Measurements from ENCODE around the gene PALD1.
"Not testable (repeated sequence)": the region's sequence is repeated elsewhere in the genome, so short reads cannot be mapped to it uniquely, and the experiment has no call there.

Gene PALD1

GRCh38 chr10:70571236-70571635 lies 92.7 kb downstream of the PALD1 start:
- no peak for DNase-seq (ENCODE audit: low read depth in 2 of 2)

GRCh38 chr10:70571636-70572439 lies 93.3 kb downstream of the PALD1 start:
- DNase-seq (ENCODE audit: low read depth in 2 of 2): no peak

- DNase-seq (ENCODE audit: low read depth in 2 of 2): no peak
Measured at GRCh38 chr10:70573599-70574506, 95.3 kb downstream of the PALD1 start.

GRCh38 chr10:70575486-70575873 lies 96.9 kb downstream of the PALD1 start:
- no peak for DNase-seq (ENCODE audit: low read depth in 2 of 2)

- DNase-seq (ENCODE audit: low read depth in 2 of 2): peak in 1 of 2 donors; percentile 35
Measured at GRCh38 chr10:70575874-70576802, 97.6 kb downstream of the PALD1 start.

GRCh38 chr10:70576803-70577517 lies 98.4 kb downstream of the PALD1 start:
- DNase-seq (ENCODE audit: low read depth in 2 of 2): no peak

GRCh38 chr10:70578371-70578947 lies 99.9 kb downstream of the PALD1 start:
- peak; percentile 60 to 74 for DNase-seq (ENCODE audit: low read depth in 2 of 2)

GRCh38 chr10:70579234-70580002 lies 100.9 kb downstream of the PALD1 start:
- DNase-seq (ENCODE audit: low read depth in 2 of 2): no peak

GRCh38 chr10:70581176-70581575 lies 102.6 kb downstream of the PALD1 start:
- not testable (repeated sequence) for DNase-seq (ENCODE audit: low read depth in 2 of 2)

- DNase-seq (ENCODE audit: low read depth in 2 of 2): no peak
Measured at GRCh38 chr10:70582793-70583668, 104.5 kb downstream of the PALD1 start.

GRCh38 chr10:70583669-70584037 lies 105.1 kb downstream of the PALD1 start:
- no peak for DNase-seq (ENCODE audit: low read depth in 2 of 2)

- DNase-seq (ENCODE audit: low read depth in 2 of 2): no peak
Measured at GRCh38 chr10:70584366-70584765, 105.8 kb downstream of the PALD1 start.

- no peak for DNase-seq (ENCODE audit: low read depth in 2 of 2)
Measured at GRCh38 chr10:70584909-70585544, 106.5 kb downstream of the PALD1 start.

GRCh38 chr10:70585578-70586169 lies 107.1 kb downstream of the PALD1 start:
- DNase-seq (ENCODE audit: low read depth in 2 of 2): no peak

- DNase-seq (ENCODE audit: low read depth in 2 of 2): no peak
Measured at GRCh38 chr10:70586348-70586930, 107.9 kb downstream of the PALD1 start.

GRCh38 chr10:70587045-70587658 lies 108.6 kb downstream of the PALD1 start:
- no peak for DNase-seq (ENCODE audit: low read depth in 2 of 2)

GRCh38 chr10:70588255-70588654 lies 109.7 kb downstream of the PALD1 start:
- DNase-seq (ENCODE audit: low read depth in 2 of 2): no peak
